H1 (cell line): ENCODE results near the gene HNRNPA1. TPM values are rescaled to one million over a fixed set of nuclear protein-coding genes. Genes with fewer than 3 reads are reported as not detected.

Source experiments
- CTCF ChIA-PET: fragments of 300-600 bp; sonication (Branson Sonifier 250); formaldehyde crosslinking; loops from one replicate; lab custom pipeline; 2021; ENCODE audit not compliant: partially characterized antibody; lab: Charles Lee
- POLR2A ChIA-PET: fragments of 300-600 bp; sonication (Branson Sonifier 250); formaldehyde crosslinking; loops from one replicate; lab custom pipeline; 2021; ENCODE audit warnings: inconsistent platforms; ENCODE audit not compliant: partially characterized antibody; lab: Charles Lee
- DNase-seq, 2 experiments: peaks; one replicate each; pipeline versions ENCODE4 v3.0.0 to v3.0.0-alpha.2; 2010 to 2022; ENCODE audit warnings: low spot score in 2 of 2, low read depth in 1 of 2, mixed read lengths in 1 of 2
- FAIRE-seq: peaks from 2 replicates; lab custom pipeline; 2011; peaks lifted over from hg19 to GRCh38; lab: Jason Lieb, UNC
- H2AFZ ChIP-seq: 2 replicates; pipeline ENCODE4 v1.8.1; 2012; ENCODE audit warnings: low read length, inconsistent platforms
- H2AK5ac ChIP-seq: 2 replicates; pipeline ENCODE4 v1.6.1; 2013; ENCODE audit warnings: low read depth, low read length
- H2BK120ac ChIP-seq: replicated peaks from 2 replicates; pipeline ENCODE3; 2013; ENCODE audit warnings: low read depth, low read length, inconsistent platforms
- H2BK12ac ChIP-seq: 2 replicates; pipeline ENCODE4 v1.6.1; 2013; ENCODE audit warnings: low read depth, low read length
- H2BK15ac ChIP-seq: 2 replicates; pipeline ENCODE4 v1.6.1; 2013; ENCODE audit warnings: low read length
- H2BK20ac ChIP-seq: 2 replicates; pipeline ENCODE4 v1.6.1; 2013; ENCODE audit warnings: low read length
- H2BK5ac ChIP-seq: 2 replicates; pipeline ENCODE4 v1.6.1; 2013; ENCODE audit warnings: low read depth, low read length
- H3K14ac ChIP-seq: 2 replicates; pipeline ENCODE4 v1.6.1; 2013; ENCODE audit warnings: inconsistent platforms; ENCODE audit not compliant: insufficient read length
- H3K18ac ChIP-seq: 2 replicates; pipeline ENCODE4 v1.6.1; 2013; ENCODE audit warnings: low read length; ENCODE audit errors: extremely low read depth
- H3K23ac ChIP-seq: 2 replicates; pipeline ENCODE4 v1.6.1; 2013; ENCODE audit warnings: inconsistent platforms; ENCODE audit not compliant: insufficient read length
- H3K23me2 ChIP-seq: 2 replicates; pipeline ENCODE4 v1.6.1; 2013; ENCODE audit warnings: low read depth, low read length
- H3K27ac ChIP-seq: 2 replicates; pipeline ENCODE4 v1.6.1; 2011; ENCODE audit warnings: low read depth, low read length, inconsistent platforms
- H3K27me3 ChIP-seq, 4 experiments: replicated peaks in 1 of 4; 1 replicate in 1 of 4; 2 replicates in 3 of 4; pipeline versions ENCODE4 v1.6.1 to v1.8.1; 2011 to 2013; ENCODE audit warnings: low read length in 3 of 4, mild to moderate bottlenecking in 3 of 4, inconsistent platforms in 2 of 4, mixed read lengths in 2 of 4, moderate library complexity in 1 of 4; ENCODE audit not compliant: control insufficient read depth in 3 of 4, insufficient read depth in 3 of 4; ENCODE audit errors: extremely low read depth in 1 of 4
- H3K36me3 ChIP-seq, 4 experiments: 2 replicates each; pipeline versions ENCODE4 v1.6.1 to v1.8.1; 2011 to 2013; ENCODE audit warnings: mild to moderate bottlenecking in 4 of 4, low read length in 3 of 4, moderate library complexity in 2 of 4, control low read depth in 1 of 4, inconsistent platforms in 1 of 4; ENCODE audit not compliant: insufficient read depth in 4 of 4, control insufficient read depth in 2 of 4
- H3K4ac ChIP-seq: replicated peaks from 2 replicates; pipeline ENCODE3; 2013; ENCODE audit warnings: low read length, low read depth, mixed read lengths, inconsistent platforms; ENCODE audit not compliant: insufficient read length
- H3K4me1 ChIP-seq, 4 experiments: replicated peaks in 1 of 4; 1 replicate in 1 of 4; 2 replicates in 3 of 4; pipeline versions ENCODE4 v1.6.1 to v1.8.1; 2011 to 2013; ENCODE audit warnings: low read length in 3 of 4, inconsistent platforms in 2 of 4, mixed read lengths in 1 of 4; ENCODE audit not compliant: insufficient read depth in 4 of 4, control insufficient read depth in 3 of 4
- H3K4me2 ChIP-seq, 2 experiments: 2 replicates each; pipeline versions ENCODE4 v1.6.1 to v1.8.1; 2011 to 2013; ENCODE audit warnings: low read depth in 2 of 2, low read length in 2 of 2, control low read depth in 1 of 2, inconsistent platforms in 1 of 2, mild to moderate bottlenecking in 1 of 2; ENCODE audit not compliant: insufficient read depth in 1 of 2
- H3K4me3 ChIP-seq, 4 experiments: fragments of 200-600, 300-600 bp in 1 of 4; sonication (generic), shearing (Covaris generic), sonication (Bioruptor Twin) in 1 of 4; 2 replicates each; pipeline versions ENCODE4 v1.5.1 to v1.8.1; 2011 to 2016; ENCODE audit warnings: low read length in 4 of 4, low read depth in 3 of 4, control low read depth in 2 of 4, inconsistent platforms in 2 of 4, mild to moderate bottlenecking in 2 of 4, mixed read lengths in 1 of 4, moderate library complexity in 1 of 4; ENCODE audit not compliant: insufficient read depth in 2 of 4; ENCODE audit errors: extremely low read depth in 1 of 4
- H3K56ac ChIP-seq: replicated peaks from 2 replicates; pipeline ENCODE3; 2013; ENCODE audit warnings: low read depth, mild to moderate bottlenecking, mixed read lengths, low read length, inconsistent platforms; ENCODE audit not compliant: insufficient read length
- H3K79me1 ChIP-seq: 2 replicates; pipeline ENCODE4 v1.6.1; 2013; ENCODE audit warnings: low read depth, low read length, control low read depth
- H3K79me2 ChIP-seq, 2 experiments: 2 replicates each; pipeline versions ENCODE4 v1.6.1 to v1.8.1; 2012 to 2013; ENCODE audit warnings: low read length in 2 of 2, mild to moderate bottlenecking in 2 of 2, inconsistent platforms in 1 of 2; ENCODE audit not compliant: insufficient read depth in 2 of 2, control insufficient read depth in 1 of 2
- H3K9ac ChIP-seq, 4 experiments: replicated peaks in 1 of 4; 1 replicate in 1 of 4; 2 replicates in 3 of 4; pipeline versions ENCODE4 v1.6.1 to v1.8.1; 2011 to 2013; ENCODE audit warnings: low read depth in 3 of 4, low read length in 3 of 4, control low read depth in 2 of 4, mild to moderate bottlenecking in 2 of 4, moderate library complexity in 2 of 4, inconsistent platforms in 1 of 4; ENCODE audit errors: extremely low read depth in 1 of 4
- H3K9me3 ChIP-seq, 2 experiments: 2 replicates each; pipeline versions ENCODE4 v1.6.1 to v1.8.1; 2012 to 2013; ENCODE audit warnings: mild to moderate bottlenecking in 2 of 2, moderate library complexity in 2 of 2, control low read depth in 1 of 2, inconsistent platforms in 1 of 2, low read depth in 1 of 2, low read length in 1 of 2, mixed read lengths in 1 of 2; ENCODE audit not compliant: insufficient read depth in 2 of 2
- H4K20me1 ChIP-seq, 2 experiments: replicated peaks in 1 of 2; 2 replicates each; pipeline versions ENCODE3 to v1.8.1; 2011 to 2013; ENCODE audit warnings: inconsistent platforms in 2 of 2, low read length in 2 of 2, mild to moderate bottlenecking in 1 of 2; ENCODE audit not compliant: insufficient read depth in 2 of 2, control insufficient read depth in 1 of 2
- H4K5ac ChIP-seq: 2 replicates; pipeline ENCODE4 v1.6.1; 2013; ENCODE audit warnings: low read length, low read depth, mixed read lengths, inconsistent platforms; ENCODE audit not compliant: insufficient read length
- H4K8ac ChIP-seq: 2 replicates; pipeline ENCODE4 v1.8.0; 2013; ENCODE audit warnings: mild to moderate bottlenecking, moderate library complexity, low read length, inconsistent platforms; ENCODE audit not compliant: insufficient read depth; ENCODE audit errors: extremely low read depth
- H4K91ac ChIP-seq: replicated peaks from 2 replicates; pipeline ENCODE3; 2013; ENCODE audit warnings: low read length, mixed read lengths, inconsistent platforms; ENCODE audit not compliant: insufficient read length
- BRCA1 ChIP-seq: IDR thresholded peaks from 2 replicates; pipeline ENCODE4 v1.6.1; 2012; ENCODE audit warnings: low read depth, low read length, improper control_type of control experiment
- CTBP2 ChIP-seq: IDR thresholded peaks from 2 replicates; pipeline ENCODE4 v1.7.0; 2011; ENCODE audit warnings: borderline replicate concordance, mild to moderate bottlenecking, moderate library complexity, mixed read lengths, low read length; ENCODE audit not compliant: insufficient read depth, insufficient read length
- EGR1 ChIP-seq: IDR thresholded peaks from 2 replicates; pipeline ENCODE4 v1.6.1; 2011; ENCODE audit warnings: low read depth, low read length, borderline replicate concordance
- EZH2 ChIP-seq: fragments of 200-600 bp; sonication (generic); IDR thresholded peaks from 2 replicates; pipeline ENCODE4 v1.7.1; 2012; ENCODE audit warnings: low read depth, mild to moderate bottlenecking, moderate library complexity, low read length, inconsistent platforms; ENCODE audit not compliant: severe bottlenecking
- JUN ChIP-seq: IDR thresholded peaks from 2 replicates; pipeline ENCODE4 v1.6.1; 2011; ENCODE audit warnings: low read depth, mild to moderate bottlenecking, improper control_type of control experiment, low read length
- JUND ChIP-seq: IDR thresholded peaks from 2 replicates; pipeline ENCODE4 v1.6.1; 2011; ENCODE audit warnings: mild to moderate bottlenecking, improper control_type of control experiment, low read length
- SAP30 ChIP-seq: fragments of 300-600 bp; sonication (generic); IDR thresholded peaks from 2 replicates; pipeline ENCODE4 v1.7.1; 2012; ENCODE audit warnings: low read length, moderate library complexity, mild to moderate bottlenecking, inconsistent platforms; ENCODE audit not compliant: insufficient read depth, insufficient replicate concordance
- SIRT6 ChIP-seq: IDR thresholded peaks from one replicate; pipeline ENCODE4 v1.7.1; 2012; ENCODE audit warnings: low read length, inconsistent platforms
- WGBS, 2 experiments: shearing (Covaris generic) in 1 of 2; methylation state at CpG; one replicate each; pipeline versions ENCODE4 v1.1.6 to v1.1.7; 2013 to 2015; ENCODE audit warnings: low lambda C conversion rate in 2 of 2, mixed read lengths in 2 of 2, inconsistent platforms in 1 of 2, low coverage in 1 of 2, missing lambda C conversion rate in 1 of 2; ENCODE audit not compliant: insufficient replicate concordance in 2 of 2, insufficient coverage in 1 of 2, insufficient read length in 1 of 2; ENCODE audit errors: extremely low coverage in 1 of 2, missing lambda C conversion rate in 1 of 2; 5-methylcytosine and 5-hydroxymethylcytosine counted together
- polyA plus RNA-seq, 7 experiments: library from polyadenylated mRNA; depleted of rRNA in 3 of 7; stranded (reverse) in 5 of 7; unstranded in 2 of 7; fragments of >200 nt in 5 of 7; fragments of 200-250 nt in 2 of 7; gene quantifications; 1 replicate in 5 of 7; 2 replicates in 1 of 7; 4 replicates in 1 of 7; pipeline versions ENCODE4 v1.2.1 to v1.2.3, GENCODE V29; 2011 to 2013; ENCODE audit warnings: missing spikeins in 2 of 7, mixed read lengths in 2 of 7
- total RNA-seq: library from RNA; stranded (reverse); fragmentation: NEBNext Ultra II Directional; extraction: Animal tissue kit (Norgen Biotek cat#: 25700); gene quantifications from 2 replicates; pipeline ENCODE4 v1.2.1, GENCODE V29; 2021
- TF ChIP-seq, protein P1 (sequence below): IDR thresholded peaks from 2 replicates; pipeline ENCODE4 v1.6.1; 2011; ENCODE audit warnings: low read length, improper control_type of control experiment

The HNRNPA1 gene
- total and polyA plus RNA-seq, 2 of the 8 experiments (the other 6 are each of a cell fraction or from before 2014, with no cell fraction given), result 835 to 2,738 TPM

DNA sequence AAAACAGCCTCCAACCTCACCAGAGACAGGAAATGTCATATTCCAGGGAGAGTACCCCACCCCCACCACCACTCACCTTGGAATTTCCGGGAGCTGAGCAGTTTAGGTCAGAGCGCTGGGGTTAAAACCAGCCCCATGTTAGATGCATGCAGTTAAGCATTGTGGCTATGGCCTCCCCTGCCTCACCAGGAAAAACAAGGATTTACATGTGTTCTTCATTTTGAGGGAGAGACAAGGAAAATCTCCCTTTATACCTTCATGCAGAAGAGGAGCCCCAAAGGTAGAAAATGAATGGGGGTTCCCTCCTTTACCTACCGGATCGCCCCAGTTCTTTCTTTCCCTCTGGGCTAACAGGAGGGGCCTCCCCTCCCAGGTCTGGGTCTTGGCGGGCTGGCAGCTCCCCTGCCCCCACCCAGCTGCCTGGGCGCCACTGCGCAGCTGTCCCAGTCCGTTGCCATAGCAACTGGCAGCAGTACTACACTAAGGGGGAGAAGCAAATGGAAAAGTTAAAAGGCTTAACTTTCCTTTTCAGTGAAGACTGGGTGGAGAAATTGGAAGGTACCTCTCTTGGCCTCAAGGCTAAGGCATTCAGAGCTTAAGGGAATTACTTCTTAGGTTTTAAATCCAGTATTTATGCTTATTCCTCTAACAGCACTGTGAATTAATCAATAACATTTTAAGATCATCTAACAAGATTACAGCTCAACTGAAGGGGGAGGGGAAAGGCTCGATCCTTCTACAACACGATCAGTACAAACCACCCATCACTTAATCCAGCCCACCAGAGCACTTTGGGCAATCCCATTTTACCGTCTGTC lies 21.1 kb upstream of the HNRNPA1 start:
- no peaks in the 10 kb centered on the region for H4K20me1 ChIP-seq
- no peak overlapping the region for H3K14ac ChIP-seq
- H3K23ac ChIP-seq, result no peak overlapping the region
- 2% methylated on average over 11 of the region's 11 CpGs; no CpG with 5 or more reads in 1 of the 2 experiments for WGBS, 2 experiments
- H2BK120ac ChIP-seq, result peak overlapping the region; percentile 62
- peak overlapping the region; percentile 84 for H4K5ac ChIP-seq
- CTCF ChIA-PET, result interaction anchor here (0.6 to 3.2 kb wide), 24 partner anchors 8 to 1911 kb away, joined by 3 to 10 read pairs (median 5); partner anchors contain the start of genes CBX5 and COPZ1
- H2BK12ac ChIP-seq, result peak overlapping the region; percentile 28; the same call in 1 of the 2 replicates
- POLR2A ChIA-PET, result interaction anchor here (0.6 to 44.8 kb wide), 30 partner anchors 8 to 889 kb away, joined by 3 to 1006 read pairs (median 5); partner anchors contain the start of genes CBX5, COPZ1 and HNRNPA1
- H3K9me3 ChIP-seq, result no peaks in the 10 kb centered on the region
- peak overlapping the region; percentile 71 to 97 (median 82) for H3K9ac ChIP-seq
- peaks cover 2% of the 10 kb centered on the region; the same call in 1 of the 2 replicates for H3K79me1 ChIP-seq
- peak overlapping the region; percentile 97 for H3K27ac ChIP-seq
- no peak overlapping the region; the same call in 1 of the 2 replicates for H2BK20ac ChIP-seq
- peak overlapping the region; percentile 27 for H3K56ac ChIP-seq
- peak overlapping the region; percentile 62 for H3K4ac ChIP-seq
- peak overlapping the region; percentile 96 for H2BK5ac ChIP-seq
- H3K18ac ChIP-seq, result peak overlapping the region; percentile 71; the same call in 1 of the 2 replicates
- H3K36me3 ChIP-seq, result peaks cover 7 to 29% (median 19%) of the 10 kb centered on the region in 4 experiments
- H3K23me2 ChIP-seq, result no peaks in the 10 kb centered on the region
- peak; percentile 63 for FAIRE-seq
- H3K79me2 ChIP-seq, result peaks cover 3 to 51% of the 10 kb centered on the region in 2 experiments; a peak in 3 of 4 replicates
- H3K27me3 ChIP-seq, result no peaks in the 10 kb centered on the region
- peak overlapping the region; percentile 35 to 56 (median 46) for H3K4me3 ChIP-seq
- no peak overlapping the region for H2AK5ac ChIP-seq
- peak overlapping the region; percentile 62 to 75 for H3K4me2 ChIP-seq
- peaks cover 3 to 23% (median 15%) of the 10 kb centered on the region in 4 experiments for H3K4me1 ChIP-seq
- H2AFZ ChIP-seq, result no peak overlapping the region
- peak; percentile 89 for DNase-seq
- H4K8ac ChIP-seq, result no peak overlapping the region
- peak overlapping the region; percentile 69 for H4K91ac ChIP-seq
- H2BK15ac ChIP-seq, result no peak overlapping the region
- no peak for TF ChIP-seq EZH2
- no peak for TF ChIP-seq CTBP2
- no peak for TF ChIP-seq EGR1
- TF ChIP-seq JUND, result peak; percentile 53
- no peak for TF ChIP-seq SIRT6
- no peak for TF ChIP-seq JUN
- TF ChIP-seq BRCA1, result no peak
- TF ChIP-seq, protein P1, sequence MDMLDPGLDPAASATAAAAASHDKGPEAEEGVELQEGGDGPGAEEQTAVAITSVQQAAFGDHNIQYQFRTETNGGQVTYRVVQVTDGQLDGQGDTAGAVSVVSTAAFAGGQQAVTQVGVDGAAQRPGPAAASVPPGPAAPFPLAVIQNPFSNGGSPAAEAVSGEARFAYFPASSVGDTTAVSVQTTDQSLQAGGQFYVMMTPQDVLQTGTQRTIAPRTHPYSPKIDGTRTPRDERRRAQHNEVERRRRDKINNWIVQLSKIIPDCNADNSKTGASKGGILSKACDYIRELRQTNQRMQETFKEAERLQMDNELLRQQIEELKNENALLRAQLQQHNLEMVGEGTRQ, result 0 out of 2 replicates have a peak, but pooled peaks have one; percentile 6
- no peak for TF ChIP-seq SAP30
